Measurements from ENCODE around the gene VMP1. TPM values are rescaled to one million over a fixed set of nuclear protein-coding genes. Genes with fewer than 3 reads are reported as not detected.
A peak's percentile ranks its signal among the peaks of the same experiment; 100 is the strongest.

Gene VMP1
- total and polyA plus RNA-seq, 2 of the 13 experiments (the other 11 are each of a cell fraction or from before 2014, with no cell fraction given), result 186 to 271 TPM

- no peak for TF ChIP-seq CSRNP1 (CRISPR knock-in tag; IDR thresholded peaks at IDR 0.05)
- peak; percentile 21; the same call in 1 of the 2 replicates for TF ChIP-seq EHMT2 (IDR thresholded peaks at IDR 0.05; ENCODE audit: borderline replicate concordance, low read depth, low read length)
- TF ChIP-seq DZIP1 (CRISPR knock-in tag; IDR thresholded peaks at IDR 0.05), result no peak
- TF ChIP-seq ZNF512B (CRISPR knock-in tag; IDR thresholded peaks at IDR 0.05; ENCODE audit: borderline replicate concordance), result no peak
- TF ChIP-seq SP1 (IDR thresholded peaks at IDR 0.05), result no peak
- no peak; the same call in none of the 2 replicates for TF ChIP-seq SP1 (CRISPR knock-in tag; IDR thresholded peaks at IDR 0.05)
- 0 out of 2 replicates have a peak, but pooled peaks have one; percentile 28 for TF ChIP-seq ZNF230 (CRISPR knock-in tag; IDR thresholded peaks at IDR 0.05)
- TF ChIP-seq NFE2 (CRISPR knock-in tag; IDR thresholded peaks at IDR 0.05), result no peak
- TF ChIP-seq CREB1 (IDR thresholded peaks at IDR 0.05), result peak; percentile 87
- TF ChIP-seq CREB1 (CRISPR knock-in tag; IDR thresholded peaks at IDR 0.05), result peak; percentile 89
- peak; percentile 33 for TF ChIP-seq YY1 (IDR thresholded peaks at IDR 0.05; ENCODE audit: insufficient read depth, insufficient replicate concordance, low read depth, low read length)
- no peak; the same call in 1 of the 2 replicates for TF ChIP-seq ZFY (CRISPR knock-in tag; IDR thresholded peaks at IDR 0.05)
- no peak for TF ChIP-seq ZFX (CRISPR knock-in tag; IDR thresholded peaks at IDR 0.05; ENCODE audit: low read depth)
- peak; percentile 69 for TF ChIP-seq POGZ (CRISPR knock-in tag; IDR thresholded peaks at IDR 0.05)
- TF ChIP-seq TMF1 (CRISPR knock-in tag; IDR thresholded peaks at IDR 0.05; ENCODE audit: low read depth), result no peak
- no peak; the same call in 1 of the 2 replicates for TF ChIP-seq JDP2 (CRISPR knock-in tag; IDR thresholded peaks at IDR 0.05; ENCODE audit: borderline replicate concordance)
- TF ChIP-seq ZNF652 (CRISPR knock-in tag; IDR thresholded peaks at IDR 0.05; ENCODE audit: borderline replicate concordance, low read depth), result peak; percentile 67; the same call in 1 of the 2 replicates
- peak; percentile 68; the same call in 1 of the 2 replicates for TF ChIP-seq ZNF503 (CRISPR knock-in tag; IDR thresholded peaks at IDR 0.05)
- TF ChIP-seq AHR (CRISPR knock-in tag; IDR thresholded peaks at IDR 0.05), result no peak; the same call in 1 of the 2 replicates
- TF ChIP-seq PRMT3 (CRISPR knock-in tag; IDR thresholded peaks at IDR 0.05; ENCODE audit: borderline replicate concordance, low read depth), result no peak
- no peak for TF ChIP-seq FOXM1 (CRISPR knock-in tag; IDR thresholded peaks at IDR 0.05)
These were observed 130.0 kb downstream of the VMP1 start (continued) for GRCh38 chr17:59837308-59838051.
